Sciatic nerve (tissue), 2 donors: Measurements from ENCODE around the gene CDK13. TPM values are rescaled to one million over a fixed set of nuclear protein-coding genes. Genes with fewer than 3 reads are reported as not detected.
"Not testable (repeated sequence)": the region's sequence is repeated elsewhere in the genome, so short reads cannot be mapped to it uniquely, and the experiment has no call there.

Experiments
- ATAC-seq: fragments of 200-7000 bp; cut with Tn5 transposase; one replicate; pipeline ENCODE4 v1.9.1; 2020; ENCODE audit warnings: mild to moderate bottlenecking, moderate library complexity
- DNase-seq: peaks from one replicate; pipeline ENCODE4 v3.0.0-alpha.2; 2020; ENCODE audit warnings: low spot score
- intact Hi-C: fragments of 100-400 bp; cut with DNase I; formaldehyde crosslinking; loops from one replicate; pipeline ENCODE4 v1.14.2; 2022
- total RNA-seq: library from RNA; stranded (reverse); fragmentation: NEBNext Ultra II Directional; extraction: Animal tissue kit (Norgen Biotek cat#: 25700); gene quantifications from one replicate; pipeline ENCODE4 v1.2.1, GENCODE V29; 2021
- donor health status: DM: no; HTN: no; CAD: no.
- donor health status: DM: no; HTN: no; CAD: no.

The CDK13 gene
- total RNA-seq, 1 donor from 2014 or later, result 77.7 TPM

GRCh38 chr7:40134428-40135316, 184.6 kb downstream of the CDK13 start, which contains the start of the genes MPLKIP and SUGCT:
Gene MPLKIP, minus strand, starts transcription at chr7:40134622. Its CDS starts 55 bp downstream, at chr7:40134567.
Gene SUGCT, plus strand, starts transcription at chr7:40135005.
- intact Hi-C loops, result no loop called here
- ATAC-seq (peak; percentile 96), DNase-seq (peak; percentile 90)

GRCh38 chr7:40135317-40135610, 185.2 kb downstream of the CDK13 start:
- ATAC-seq, result no peak
- intact Hi-C loops, result no loop called here
- no peak for DNase-seq

- DNase-seq (no peak), ATAC-seq (no peak)
- intact Hi-C loops, result no loop called here
These were observed 187.5 kb downstream of the CDK13 start for GRCh38 chr7:40137563-40137962.

DNA sequence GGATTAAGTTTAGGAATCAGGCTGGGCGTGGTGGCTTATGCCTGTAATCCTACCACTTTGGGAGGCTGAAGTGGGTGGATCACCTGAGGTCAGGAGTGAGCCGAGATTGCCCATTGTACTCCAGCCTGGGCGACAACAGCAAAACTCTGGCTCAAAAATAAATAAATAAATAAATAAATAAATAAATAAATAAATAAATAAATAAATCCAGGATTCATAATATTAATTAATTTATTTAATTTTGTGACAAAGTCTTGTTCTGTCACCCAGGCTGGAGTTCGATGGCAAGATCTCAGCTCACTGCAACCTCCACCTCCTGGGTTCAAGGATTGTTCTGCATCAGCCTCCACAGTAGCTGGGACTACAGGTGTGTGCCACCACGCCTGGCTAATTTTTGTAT, 188.9 kb downstream of the CDK13 start:
- ATAC-seq, result no peak
- intact Hi-C loops, result no loop called here
- no peak for DNase-seq

- DNase-seq, intact Hi-C loops, ATAC-seq: not testable (repeated sequence)
These were observed 189.8 kb downstream of the CDK13 start for GRCh38 chr7:40139891-40140290.

DNA sequence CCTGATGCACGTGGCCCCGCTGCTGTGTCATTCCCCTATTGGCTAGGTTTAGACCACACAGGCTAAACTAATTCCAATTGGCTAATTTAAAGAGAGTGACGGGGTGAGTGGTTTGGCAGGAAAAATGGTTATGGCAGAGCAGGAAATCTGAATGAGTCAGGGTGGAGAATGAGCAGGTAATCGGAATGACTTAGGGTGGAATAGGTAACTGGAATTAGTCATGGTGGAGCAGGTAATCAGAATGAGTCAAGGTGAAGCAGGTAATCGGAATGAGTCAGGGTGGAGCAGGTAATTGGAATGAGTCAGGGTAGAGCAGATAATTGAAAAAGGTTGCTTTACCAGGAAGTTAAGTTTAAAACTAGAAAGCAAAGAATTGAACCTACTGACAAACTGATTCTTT, 191.9 kb downstream of the CDK13 start:
- ATAC-seq, intact Hi-C loops, DNase-seq: not testable (repeated sequence)

- intact Hi-C loops, ATAC-seq, DNase-seq: not testable (repeated sequence)
These were observed 195.6 kb downstream of the CDK13 start for GRCh38 chr7:40145596-40146130.

DNA sequence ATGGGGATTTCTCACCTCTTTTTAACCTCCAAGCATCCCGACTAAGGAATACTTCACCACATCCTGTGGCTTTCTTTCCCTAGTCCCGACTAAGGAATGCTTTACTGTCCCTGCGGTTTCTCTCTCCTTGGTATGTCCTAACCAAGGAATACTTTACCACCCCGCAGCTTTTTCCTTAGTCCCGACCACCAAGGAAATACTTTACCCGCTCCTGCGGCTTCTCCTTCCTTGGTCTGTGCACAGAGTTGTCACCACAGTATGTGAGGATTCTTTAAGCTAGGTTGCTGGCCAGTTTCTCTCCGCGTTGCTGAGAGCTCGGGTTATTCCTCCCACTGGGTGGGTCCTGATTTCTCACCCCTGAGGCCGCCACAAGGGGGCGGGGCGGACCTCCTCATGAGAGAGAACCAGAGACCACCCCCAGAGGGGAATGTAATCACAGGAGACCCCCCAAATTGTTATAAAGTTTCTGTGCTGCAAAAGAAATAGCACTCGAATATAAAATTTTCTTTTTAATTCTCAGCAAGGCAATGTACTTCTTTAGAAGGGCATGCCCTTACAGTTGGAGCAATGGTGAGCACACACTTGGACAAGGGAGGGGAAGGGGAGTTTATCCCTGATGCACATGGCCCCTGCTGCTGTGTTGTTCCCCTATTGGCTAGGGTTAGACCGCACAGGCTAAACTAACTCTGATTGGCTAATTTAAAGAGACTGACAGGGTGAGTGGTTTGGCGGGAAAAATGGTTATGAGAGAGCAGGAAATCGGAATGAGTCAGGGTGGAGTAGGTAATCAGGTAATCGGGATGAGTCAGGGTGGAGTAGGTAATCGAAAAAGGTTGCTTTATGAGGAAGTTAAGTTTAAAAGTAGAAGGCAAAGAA, 197.6 kb downstream of the CDK13 start:
- intact Hi-C loops, result no loop called here
- no peak for DNase-seq
- ATAC-seq, result no peak

GRCh38 chr7:40148247-40148580, 198.2 kb downstream of the CDK13 start:
- DNase-seq, intact Hi-C loops, ATAC-seq: not testable (repeated sequence)

- intact Hi-C loops, result no loop called here
These were observed 198.6 kb downstream of the CDK13 start for GRCh38 chr7:40148671-40149070.

More at GRCh38 chr7:40148671-40149070, 198.6 kb downstream of the CDK13 start:
- no peak for ATAC-seq
- no peak for DNase-seq

Other genes starting within 250 kb of the CDK13 start
- 26.2 TPM for gene MPLKIP, start 184.4 kb downstream of the CDK13 start, total RNA-seq
- 7.2 TPM for gene SUGCT, start 184.7 kb downstream of the CDK13 start, total RNA-seq